Bronchial epithelial cell (primary cell): ENCODE data around the gene ANXA8. TPM values are rescaled to one million over a fixed set of nuclear protein-coding genes. Genes with fewer than 3 reads are reported as not detected.
"Not testable (repeated sequence)": the region's sequence is repeated elsewhere in the genome, so short reads cannot be mapped to it uniquely, and the experiment has no call there.

Experiments
- DNase-seq: peaks from one replicate; pipeline ENCODE4 v3.0.0-alpha.2; 2010; ENCODE audit warnings: low read depth
- FAIRE-seq: peaks from 2 replicates; lab custom pipeline; 2011; peaks lifted over from hg19 to GRCh38; lab: Jason Lieb, UNC
- H3K27me3 ChIP-seq: 2 replicates; pipeline ENCODE4 v1.5.1; 2011; ENCODE audit warnings: low read length; ENCODE audit not compliant: control insufficient read depth, insufficient read depth
- H3K36me3 ChIP-seq: 2 replicates; pipeline ENCODE4 v1.5.1; 2011; ENCODE audit warnings: low read length; ENCODE audit not compliant: control insufficient read depth, insufficient read depth
- H3K4me3 ChIP-seq: 2 replicates; pipeline ENCODE4 v1.5.1; 2011; ENCODE audit warnings: mild to moderate bottlenecking, low read depth, low read length, control low read depth
- total RNA-seq: library from RNA; depleted of rRNA; stranded (reverse); fragments of >200 nt; gene quantifications from 2 replicates; pipeline ENCODE4 v1.2.1, GENCODE V29; 2014

ANXA8 gene, protein sequence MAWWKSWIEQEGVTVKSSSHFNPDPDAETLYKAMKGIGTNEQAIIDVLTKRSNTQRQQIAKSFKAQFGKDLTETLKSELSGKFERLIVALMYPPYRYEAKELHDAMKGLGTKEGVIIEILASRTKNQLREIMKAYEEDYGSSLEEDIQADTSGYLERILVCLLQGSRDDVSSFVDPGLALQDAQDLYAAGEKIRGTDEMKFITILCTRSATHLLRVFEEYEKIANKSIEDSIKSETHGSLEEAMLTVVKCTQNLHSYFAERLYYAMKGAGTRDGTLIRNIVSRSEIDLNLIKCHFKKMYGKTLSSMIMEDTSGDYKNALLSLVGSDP
- 79.4 and 176 TPM in 2 replicates for total RNA-seq

DNA sequence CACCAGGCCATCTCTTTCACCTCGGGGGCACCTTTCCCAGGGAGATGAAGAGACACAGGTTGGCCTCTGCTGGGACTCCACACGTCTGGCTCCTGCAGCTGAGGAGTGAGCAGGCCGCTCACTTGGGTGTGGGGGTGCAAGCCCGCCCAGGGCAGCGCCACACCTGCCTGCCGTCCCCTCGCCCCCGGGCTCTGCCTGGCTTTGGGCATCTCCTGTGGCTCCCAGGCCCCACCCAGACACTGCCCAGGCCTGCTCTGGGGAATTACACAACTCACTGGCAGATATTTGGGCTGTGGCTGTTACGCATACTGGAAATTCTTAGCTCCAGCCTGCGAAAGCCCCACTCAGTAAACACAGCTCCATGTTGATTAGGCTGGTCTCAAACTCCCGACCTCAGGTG, at the start of gene ANXA8:
Gene ANXA8 (minus strand): TSS at position 193 of the 400 bp plus-strand sequence. CDS start 182 bp downstream, at position 11.
- H3K4me3 ChIP-seq, result peak within 1 kb of the TSS; percentile 41
- not testable (repeated sequence) for H3K36me3 ChIP-seq, H3K27me3 ChIP-seq, FAIRE-seq
- DNase-seq, result peak; percentile 77

- not testable (repeated sequence) for H3K36me3 ChIP-seq, H3K4me3 ChIP-seq, DNase-seq, H3K27me3 ChIP-seq, FAIRE-seq
Measured at GRCh38 chr10:47523475-47523874, 39.6 kb upstream of the ANXA8 start, which contains the start of gene AGAP9. Gene AGAP9 (minus strand): TSS chr10:47523638. CDS start chr10:47523526, 112 bp downstream.

- DNase-seq, H3K4me3 ChIP-seq, H3K36me3 ChIP-seq, H3K27me3 ChIP-seq, FAIRE-seq: not testable (repeated sequence)
Measured at GRCh38 chr10:47502313-47502712, 18.4 kb upstream of the ANXA8 start.

DNA sequence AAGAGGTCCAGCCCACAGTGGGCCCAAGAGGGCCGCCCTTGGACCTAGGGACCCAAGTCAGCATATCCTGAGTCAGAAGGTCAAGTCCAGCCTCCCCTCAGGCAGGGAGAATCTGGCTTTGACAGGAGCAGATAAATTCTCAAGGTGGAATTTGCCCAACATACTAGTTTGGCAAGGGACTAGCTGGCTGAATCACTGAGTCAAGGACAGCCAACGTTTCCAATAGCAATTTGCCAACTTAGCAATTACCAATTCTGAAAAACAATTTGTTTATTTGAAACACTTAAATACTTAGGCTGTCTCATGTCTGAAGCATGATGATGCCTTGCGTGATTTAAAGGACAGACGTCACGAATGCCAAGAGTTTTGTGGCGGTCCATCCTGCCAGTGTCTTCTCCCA, 10.3 kb upstream of the ANXA8 start:
- FAIRE-seq, result not testable (repeated sequence)

GRCh38 chr10:47491600-47491999, 7.7 kb upstream of the ANXA8 start, which contains the start of gene FAM25G:
Gene FAM25G (minus strand): TSS chr10:47491700. CDS start chr10:47491674, 26 bp downstream.
- not testable (repeated sequence) for H3K4me3 ChIP-seq, H3K36me3 ChIP-seq, H3K27me3 ChIP-seq, FAIRE-seq, DNase-seq

More for the DNA sequence above, 10.3 kb upstream of the ANXA8 start:
- H3K36me3 ChIP-seq, DNase-seq, H3K27me3 ChIP-seq, H3K4me3 ChIP-seq: not testable (repeated sequence)

DNA sequence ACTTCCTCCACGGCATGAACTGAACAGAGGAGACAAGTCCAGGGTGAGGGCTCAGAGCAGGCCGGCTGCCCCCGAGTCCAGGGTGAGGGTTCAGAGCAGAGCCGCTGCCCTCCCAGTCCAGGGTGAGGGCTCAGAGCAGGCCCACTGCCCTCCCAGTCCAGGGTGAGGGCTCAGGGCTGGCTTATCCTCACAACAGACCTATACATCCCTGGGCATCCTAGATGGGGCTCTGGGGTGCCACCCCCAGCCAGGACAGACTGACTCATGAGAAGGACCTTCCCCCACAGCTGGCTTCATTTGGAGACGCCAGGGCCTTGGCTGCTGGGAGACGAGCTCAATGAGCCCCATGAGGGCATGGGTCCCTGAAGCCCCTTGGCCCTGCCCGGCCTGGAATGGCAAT, 5.7 kb upstream of the ANXA8 start:
- not testable (repeated sequence) for FAIRE-seq, H3K36me3 ChIP-seq, H3K27me3 ChIP-seq, H3K4me3 ChIP-seq, DNase-seq

DNA sequence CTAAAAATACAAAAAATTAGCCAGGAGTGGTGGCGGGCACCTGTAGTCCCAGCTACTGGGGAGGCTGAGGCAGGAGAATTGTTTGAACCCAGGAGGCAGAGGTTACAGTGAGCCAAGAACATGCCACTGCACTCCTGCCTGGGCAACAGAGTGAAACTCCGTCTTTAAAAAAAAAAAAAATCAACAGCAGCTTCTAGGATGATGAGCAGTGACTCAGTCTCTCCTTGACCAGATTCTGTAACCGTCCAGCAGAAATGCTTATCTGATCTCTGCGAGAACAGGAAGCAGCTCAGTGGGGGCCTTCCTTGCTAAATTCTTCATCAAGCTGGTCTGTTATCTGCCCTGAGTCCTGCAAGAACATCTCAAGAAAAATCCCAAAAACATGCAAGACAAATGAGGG, 2.0 kb upstream of the ANXA8 start:
- not testable (repeated sequence) for H3K27me3 ChIP-seq, H3K36me3 ChIP-seq, FAIRE-seq, H3K4me3 ChIP-seq
- peak; percentile 64 for DNase-seq

- not testable (repeated sequence) for FAIRE-seq, DNase-seq, H3K4me3 ChIP-seq, H3K36me3 ChIP-seq, H3K27me3 ChIP-seq
Measured at GRCh38 chr10:47484786-47485185, 871 bp upstream of the ANXA8 start.

- not testable (repeated sequence) for DNase-seq, FAIRE-seq, H3K27me3 ChIP-seq
Measured at GRCh38 chr10:47482367-47482766, 1.5 kb downstream of the ANXA8 start.

DNA sequence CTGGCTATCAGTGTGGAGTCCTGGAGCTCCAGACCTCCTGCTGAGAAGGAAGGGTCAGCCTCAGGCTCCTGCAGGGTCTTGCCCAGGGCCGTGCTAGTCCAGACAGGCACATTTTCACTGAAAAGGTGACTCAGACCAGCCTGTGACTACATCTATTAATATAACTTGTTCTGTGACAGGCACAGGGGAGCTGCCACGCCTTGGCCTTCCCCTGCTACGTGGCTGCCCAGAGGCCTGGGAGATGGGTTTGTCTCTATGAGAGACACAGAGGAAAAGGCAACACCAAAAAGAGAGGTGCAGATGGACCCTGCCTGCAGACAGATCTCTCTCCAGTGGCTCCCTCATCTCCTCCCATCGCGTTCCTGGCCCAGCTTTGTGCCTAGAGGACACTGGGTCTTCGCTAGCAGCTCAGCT, 2.1 kb downstream of the ANXA8 start:
- peak overlapping the region; percentile 16 for H3K4me3 ChIP-seq
- FAIRE-seq, H3K36me3 ChIP-seq: not testable (repeated sequence)

More at GRCh38 chr10:47482367-47482766, 1.5 kb downstream of the ANXA8 start:
- H3K36me3 ChIP-seq, H3K4me3 ChIP-seq: not testable (repeated sequence)

DNA sequence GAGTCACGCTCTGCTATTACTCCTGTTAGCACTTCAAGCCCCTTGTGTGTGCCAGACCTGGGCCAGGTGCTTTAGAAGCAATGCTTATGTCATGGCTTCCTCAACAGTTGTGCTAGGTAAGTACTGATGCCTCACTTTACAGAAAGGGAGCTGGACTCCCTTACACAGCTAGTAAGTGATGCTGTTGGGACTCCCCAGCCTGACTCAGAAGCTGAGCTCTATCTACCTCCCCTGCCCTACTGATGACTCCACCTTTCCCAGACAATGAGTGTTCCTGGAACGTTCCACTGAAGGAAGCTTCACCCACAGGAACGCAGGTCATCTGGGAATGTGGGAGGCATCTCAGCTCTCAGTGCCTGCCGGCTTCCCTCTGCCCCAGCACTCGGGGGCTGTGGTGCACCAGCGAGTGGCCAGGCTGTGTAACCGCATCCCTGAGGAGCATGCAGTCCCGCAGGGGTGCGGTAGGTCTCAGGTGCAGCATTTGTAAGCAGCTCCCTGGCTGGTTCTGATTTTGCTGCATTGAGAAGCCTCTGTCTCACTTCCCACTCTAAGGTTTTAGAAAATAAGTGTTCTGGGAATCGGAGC, 2.6 kb downstream of the ANXA8 start:
- peak; percentile 69 for DNase-seq
- not testable (repeated sequence) for H3K36me3 ChIP-seq, FAIRE-seq, H3K27me3 ChIP-seq
- H3K4me3 ChIP-seq, result peak overlapping the region; percentile 20

More for the DNA sequence above, 2.1 kb downstream of the ANXA8 start:
- DNase-seq, result peak; percentile 45
- H3K27me3 ChIP-seq, result not testable (repeated sequence)

DNA sequence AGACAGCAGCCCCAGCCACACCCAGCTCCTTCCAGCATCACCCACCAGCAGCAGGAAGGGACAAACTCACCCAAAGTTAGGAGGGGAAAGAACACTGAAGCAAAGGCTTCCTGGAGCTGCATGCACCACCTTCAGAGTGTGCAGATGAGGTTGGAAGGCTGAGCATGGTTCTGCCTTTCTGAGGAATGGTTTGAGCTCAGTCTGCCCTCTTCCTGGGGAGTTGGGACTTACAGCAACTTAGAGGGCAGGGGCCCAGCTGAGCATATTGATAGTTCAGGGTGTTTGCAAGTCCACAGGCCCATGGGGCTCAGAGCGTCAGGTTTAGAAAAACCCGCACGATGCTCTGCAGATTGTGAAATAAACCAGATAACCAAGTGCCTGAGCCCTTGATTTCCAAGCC, 3.8 kb downstream of the ANXA8 start:
- not testable (repeated sequence) for H3K36me3 ChIP-seq, H3K4me3 ChIP-seq, DNase-seq, H3K27me3 ChIP-seq, FAIRE-seq

DNA sequence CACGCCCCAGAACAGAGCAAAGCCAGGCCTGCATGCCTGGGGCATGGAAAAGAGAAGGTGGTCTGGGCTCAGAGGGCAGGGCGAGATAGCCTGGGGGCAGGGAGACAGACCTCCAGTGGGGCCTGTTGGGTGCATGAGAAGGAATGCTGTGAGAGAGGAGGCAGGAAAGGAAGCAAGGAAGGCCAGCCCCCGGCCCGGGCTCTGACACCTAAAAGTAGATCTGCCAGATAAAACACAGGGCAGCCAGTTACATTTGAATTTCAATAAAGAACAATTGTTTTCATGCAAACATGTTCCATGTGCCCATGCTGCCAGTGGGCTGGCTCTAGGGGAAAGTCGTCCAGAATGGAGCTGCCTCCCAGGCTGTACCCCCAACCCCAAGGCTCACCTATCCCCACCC, 5.8 kb downstream of the ANXA8 start:
- FAIRE-seq, H3K27me3 ChIP-seq, H3K36me3 ChIP-seq, DNase-seq, H3K4me3 ChIP-seq: not testable (repeated sequence)

DNA sequence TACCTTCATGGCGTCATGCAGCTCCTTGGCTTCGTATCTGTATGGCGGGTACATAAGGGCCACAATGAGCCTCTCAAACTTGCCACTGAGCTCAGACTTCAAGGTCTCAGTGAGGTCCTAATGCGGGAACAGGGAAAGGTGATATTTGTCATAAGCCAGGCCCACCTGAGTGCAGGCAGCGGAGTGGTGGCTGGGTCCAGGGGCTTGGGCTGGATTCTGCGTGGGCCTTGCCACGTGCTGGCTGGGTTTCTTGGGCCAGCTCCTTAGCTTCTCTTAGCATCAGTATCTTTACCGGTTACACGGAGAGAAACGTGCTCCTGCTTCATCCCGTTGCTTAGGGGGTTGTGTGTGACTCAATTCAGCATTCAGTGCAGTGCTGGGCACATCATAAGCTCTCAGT, 6.8 kb downstream of the ANXA8 start:
- not testable (repeated sequence) for FAIRE-seq, DNase-seq, H3K4me3 ChIP-seq, H3K36me3 ChIP-seq, H3K27me3 ChIP-seq
